MM.1S (cell line): ENCODE results near the gene CPSF4.

ENCODE experiments used
- DNase-seq: peaks from one replicate; pipeline ENCODE4 v3.0.0-alpha.2; 2015
- H2AFZ ChIP-seq: fragments of 300-600 bp; sonication (generic); 2 replicates; pipeline ENCODE4 v1.6.0; 2016; ENCODE audit warnings: antibody characterized with exemption, low read length
- H3F3A ChIP-seq: fragments of 300-600 bp; sonication (generic); 2 replicates; pipeline ENCODE4 v1.6.1; 2016; ENCODE audit warnings: mild to moderate bottlenecking, antibody characterized with exemption, low read length, moderate library complexity, mixed read lengths; ENCODE audit not compliant: insufficient read depth
- H3K27ac ChIP-seq: fragments of 300-600 bp; sonication (generic); 2 replicates; pipeline ENCODE4 v1.5.1; 2016; ENCODE audit warnings: mild to moderate bottlenecking, low read length
- H3K27me3 ChIP-seq: fragments of 300-600 bp; sonication (generic); replicated peaks from 2 replicates; pipeline ENCODE4 v1.6.0; 2016; ENCODE audit warnings: low read length; ENCODE audit not compliant: insufficient read depth
- H3K36me3 ChIP-seq: fragments of 300-600 bp; sonication (generic); replicated peaks from 2 replicates; pipeline ENCODE4 v1.6.1; 2016; ENCODE audit warnings: mild to moderate bottlenecking, low read length, mixed read lengths; ENCODE audit not compliant: insufficient read depth
- H3K4me1 ChIP-seq: fragments of 300-600 bp; sonication (generic); 2 replicates; pipeline ENCODE4 v1.6.1; 2016; ENCODE audit warnings: low read length, mixed read lengths
- H3K4me2 ChIP-seq: fragments of 300-600 bp; sonication (generic); 2 replicates; pipeline ENCODE4 v1.6.0; 2016; ENCODE audit warnings: low read depth, low read length
- H3K4me3 ChIP-seq: fragments of 300-600 bp; sonication (generic); 2 replicates; pipeline ENCODE4 v1.5.1; 2016; ENCODE audit warnings: low read length, mixed read lengths
- H3K79me2 ChIP-seq: fragments of 300-600 bp; sonication (generic); 2 replicates; pipeline ENCODE4 v1.6.1; 2016; ENCODE audit warnings: mixed run types, low read length, mixed read lengths
- H3K9ac ChIP-seq: fragments of 300-600 bp; sonication (generic); 2 replicates; pipeline ENCODE4 v1.6.1; 2016; ENCODE audit warnings: low read length, mixed read lengths
- H3K9me2 ChIP-seq: fragments of 300-600 bp; sonication (generic); replicated peaks from 2 replicates; pipeline ENCODE4 v1.6.1; 2016; ENCODE audit warnings: mild to moderate bottlenecking, low read length, mixed read lengths; ENCODE audit not compliant: insufficient read depth
- H3K9me3 ChIP-seq: fragments of 300-600 bp; sonication (generic); replicated peaks from 2 replicates; pipeline ENCODE4 v1.6.1; 2016; ENCODE audit warnings: mild to moderate bottlenecking, low read length, mixed read lengths; ENCODE audit not compliant: insufficient read depth
- H4K20me1 ChIP-seq: fragments of 300-600 bp; sonication (generic); 2 replicates; pipeline ENCODE4 v1.6.1; 2016; ENCODE audit warnings: mild to moderate bottlenecking, low read length, moderate library complexity, mixed read lengths; ENCODE audit not compliant: insufficient read depth
- CTCF ChIP-seq: fragments of 300-600 bp; sonication (generic); IDR thresholded peaks from 2 replicates; pipeline ENCODE4 v1.5.1; 2016; ENCODE audit warnings: antibody characterized with exemption, low read length, mixed read lengths
- EZH2 ChIP-seq: fragments of 300-600 bp; sonication (generic); optimal IDR thresholded peaks from 2 replicates; pipeline ENCODE3; 2017; ENCODE audit warnings: low read depth, mild to moderate bottlenecking, antibody characterized with exemption, low read length, mixed read lengths
- EZH2phosphoT487 ChIP-seq: fragments of 300-600 bp; sonication (generic); IDR thresholded peaks from 2 replicates; pipeline ENCODE4 v1.6.1; 2018; ENCODE audit warnings: antibody characterized with exemption, low read length

The CPSF4 gene

DNA sequence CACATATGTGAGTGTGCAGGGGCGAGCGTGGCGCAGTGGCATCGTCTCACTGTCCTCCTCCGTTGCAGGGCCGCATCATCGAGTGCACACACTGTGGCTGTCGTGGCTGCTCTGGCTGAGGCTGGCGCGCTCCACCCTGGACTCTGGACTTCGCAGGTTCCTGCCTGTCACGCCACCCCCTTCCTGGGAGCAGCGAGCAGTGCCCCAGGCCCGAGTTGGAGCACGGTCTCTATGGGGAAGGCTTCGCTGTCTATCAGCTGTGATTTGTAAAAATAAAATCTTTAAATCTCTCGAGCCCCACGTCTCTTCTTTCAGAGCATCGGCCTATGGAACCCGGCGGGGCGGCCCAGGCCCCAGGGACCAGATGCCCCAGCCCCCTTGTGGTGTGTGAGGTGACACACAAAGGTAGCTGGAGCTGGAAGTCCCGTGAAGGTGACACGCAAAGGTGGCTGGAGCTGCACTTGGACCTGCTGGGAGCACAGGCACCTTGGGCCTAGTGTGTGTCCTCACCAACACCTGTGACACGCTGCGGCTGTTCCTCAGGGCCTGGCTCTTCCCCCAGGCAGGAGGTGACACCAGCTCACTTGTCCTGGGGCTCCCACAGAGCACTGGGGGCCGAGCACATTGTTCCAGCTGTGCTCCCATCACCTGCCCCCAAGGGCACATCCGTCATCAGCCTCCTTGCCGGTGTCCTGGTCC lies 19.3 kb upstream of the CPSF4 start:
- no peaks in the 10 kb centered on the region for H3K9me2 ChIP-seq
- no peak overlapping the region for H3K27ac ChIP-seq
- H3K4me2 ChIP-seq = no peak overlapping the region
- H3F3A ChIP-seq = no peaks in the 10 kb centered on the region
- peaks cover 8% of the 10 kb centered on the region for H3K36me3 ChIP-seq
- H3K4me3 ChIP-seq = no peak overlapping the region
- no peaks in the 10 kb centered on the region for H3K27me3 ChIP-seq
- H4K20me1 ChIP-seq = no peaks in the 10 kb centered on the region
- no peaks in the 10 kb centered on the region for H3K4me1 ChIP-seq
- no peak overlapping the region for H3K9ac ChIP-seq
- H2AFZ ChIP-seq = no peak overlapping the region
- H3K9me3 ChIP-seq = no peaks in the 10 kb centered on the region
- TF ChIP-seq EZH2phosphoT487 (no peak), EZH2 (no peak), CTCF (no peak)
- no peak for DNase-seq
- peaks cover 14% of the 10 kb centered on the region for H3K79me2 ChIP-seq

DNA sequence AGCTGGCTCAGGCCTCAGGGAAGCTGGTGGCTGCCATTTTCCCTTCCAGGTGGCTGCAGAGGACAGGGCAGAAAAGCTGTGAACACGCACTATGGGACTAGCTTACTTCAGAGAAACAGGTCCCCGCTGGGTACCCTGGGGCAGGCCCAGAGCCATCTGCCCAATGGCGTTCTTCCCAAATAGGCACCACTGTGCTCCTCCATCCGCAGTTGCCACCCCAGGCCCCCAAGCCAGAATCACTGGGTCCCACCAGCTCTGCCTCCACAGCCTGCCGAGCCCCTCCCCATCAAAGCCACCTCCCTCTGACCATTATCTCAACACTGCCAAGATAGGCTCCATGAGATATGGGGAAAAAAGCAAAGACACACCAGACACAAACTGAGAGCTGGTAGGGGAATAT lies 18.5 kb upstream of the CPSF4 start:
- Histone ChIP-seq H3K4me2 (no peak overlapping the region), H3K79me2 (peaks cover 10% of the 10 kb centered on the region), H3K36me3 (peaks cover 3% of the 10 kb centered on the region), H3F3A (no peaks in the 10 kb centered on the region), H3K9me2 (no peaks in the 10 kb centered on the region), H2AFZ (no peak overlapping the region), H3K9me3 (no peaks in the 10 kb centered on the region), H3K9ac (no peak overlapping the region), H3K27me3 (no peaks in the 10 kb centered on the region), H3K27ac (no peak overlapping the region), H4K20me1 (no peaks in the 10 kb centered on the region), H3K4me1 (no peaks in the 10 kb centered on the region), H3K4me3 (no peak overlapping the region)
- TF ChIP-seq CTCF (no peak), EZH2phosphoT487 (no peak), EZH2 (no peak)
- no peak for DNase-seq

GRCh38 chr7:99420986-99421385 lies 17.8 kb upstream of the CPSF4 start:
- Histone ChIP-seq H3K27ac (no peak overlapping the region), H3K4me1 (no peaks in the 10 kb centered on the region), H3K9me3 (no peaks in the 10 kb centered on the region), H3K36me3 (peaks cover 3% of the 10 kb centered on the region), H3K27me3 (no peaks in the 10 kb centered on the region), H3K9me2 (no peaks in the 10 kb centered on the region), H3F3A (no peaks in the 10 kb centered on the region), H3K9ac (no peak overlapping the region), H3K4me3 (no peak overlapping the region), H2AFZ (no peak overlapping the region), H4K20me1 (no peaks in the 10 kb centered on the region), H3K4me2 (no peak overlapping the region), H3K79me2 (peaks cover 10% of the 10 kb centered on the region)
- DNase-seq = no peak
- no peak for TF ChIP-seq EZH2phosphoT487
- TF ChIP-seq CTCF = no peak
- no peak for TF ChIP-seq EZH2
